Measurements from ENCODE around the gene CDC37L1. TPM values are rescaled to one million over a fixed set of nuclear protein-coding genes. Genes with fewer than 3 reads are reported as not detected.
A peak's percentile ranks its signal among the peaks of the same experiment; 100 is the strongest.

Gene CDC37L1
- total and polyA plus RNA-seq, 2 experiments from 2014 or later: 26.9 to 29.6 TPM

DNA sequence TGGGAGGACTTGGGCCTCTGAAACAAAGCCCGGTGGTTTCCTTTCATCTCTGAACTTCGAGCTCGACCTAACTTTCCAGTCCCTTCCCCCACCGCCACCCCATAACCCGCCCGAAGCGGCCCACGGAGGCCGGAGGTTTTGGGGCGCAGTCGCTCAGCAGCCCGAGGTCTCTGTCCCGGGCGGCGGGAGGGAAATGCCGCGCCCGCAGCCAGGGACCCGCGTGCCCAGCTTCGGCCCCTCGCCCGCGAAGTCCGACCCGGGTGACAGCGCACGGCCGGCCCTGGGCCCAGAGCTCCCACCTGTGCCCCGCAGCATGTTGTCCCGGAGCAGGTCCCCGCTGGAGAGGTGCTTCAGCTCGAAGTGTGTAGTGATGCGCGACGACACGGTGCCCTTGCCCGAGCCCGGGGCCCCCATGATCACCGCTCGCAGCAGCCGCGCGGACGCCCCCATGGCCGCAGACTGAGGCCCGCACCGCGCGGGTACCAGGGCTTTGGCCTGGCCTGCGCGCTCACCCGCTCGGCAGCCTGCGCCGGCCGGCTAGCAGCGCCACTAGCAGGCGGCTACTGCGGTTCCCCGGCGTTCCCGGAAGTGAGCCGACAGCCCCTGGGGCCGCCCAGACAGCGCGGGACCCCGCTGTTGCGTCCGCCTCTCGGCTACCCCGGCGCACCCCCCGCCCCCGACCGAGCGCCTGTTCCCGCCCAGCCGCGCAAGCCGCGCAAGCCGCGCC lies 61.4 kb downstream of the CDC37L1 start, which contains the start of gene AK3 (continued):
- TF ChIP-seq, protein P1, sequence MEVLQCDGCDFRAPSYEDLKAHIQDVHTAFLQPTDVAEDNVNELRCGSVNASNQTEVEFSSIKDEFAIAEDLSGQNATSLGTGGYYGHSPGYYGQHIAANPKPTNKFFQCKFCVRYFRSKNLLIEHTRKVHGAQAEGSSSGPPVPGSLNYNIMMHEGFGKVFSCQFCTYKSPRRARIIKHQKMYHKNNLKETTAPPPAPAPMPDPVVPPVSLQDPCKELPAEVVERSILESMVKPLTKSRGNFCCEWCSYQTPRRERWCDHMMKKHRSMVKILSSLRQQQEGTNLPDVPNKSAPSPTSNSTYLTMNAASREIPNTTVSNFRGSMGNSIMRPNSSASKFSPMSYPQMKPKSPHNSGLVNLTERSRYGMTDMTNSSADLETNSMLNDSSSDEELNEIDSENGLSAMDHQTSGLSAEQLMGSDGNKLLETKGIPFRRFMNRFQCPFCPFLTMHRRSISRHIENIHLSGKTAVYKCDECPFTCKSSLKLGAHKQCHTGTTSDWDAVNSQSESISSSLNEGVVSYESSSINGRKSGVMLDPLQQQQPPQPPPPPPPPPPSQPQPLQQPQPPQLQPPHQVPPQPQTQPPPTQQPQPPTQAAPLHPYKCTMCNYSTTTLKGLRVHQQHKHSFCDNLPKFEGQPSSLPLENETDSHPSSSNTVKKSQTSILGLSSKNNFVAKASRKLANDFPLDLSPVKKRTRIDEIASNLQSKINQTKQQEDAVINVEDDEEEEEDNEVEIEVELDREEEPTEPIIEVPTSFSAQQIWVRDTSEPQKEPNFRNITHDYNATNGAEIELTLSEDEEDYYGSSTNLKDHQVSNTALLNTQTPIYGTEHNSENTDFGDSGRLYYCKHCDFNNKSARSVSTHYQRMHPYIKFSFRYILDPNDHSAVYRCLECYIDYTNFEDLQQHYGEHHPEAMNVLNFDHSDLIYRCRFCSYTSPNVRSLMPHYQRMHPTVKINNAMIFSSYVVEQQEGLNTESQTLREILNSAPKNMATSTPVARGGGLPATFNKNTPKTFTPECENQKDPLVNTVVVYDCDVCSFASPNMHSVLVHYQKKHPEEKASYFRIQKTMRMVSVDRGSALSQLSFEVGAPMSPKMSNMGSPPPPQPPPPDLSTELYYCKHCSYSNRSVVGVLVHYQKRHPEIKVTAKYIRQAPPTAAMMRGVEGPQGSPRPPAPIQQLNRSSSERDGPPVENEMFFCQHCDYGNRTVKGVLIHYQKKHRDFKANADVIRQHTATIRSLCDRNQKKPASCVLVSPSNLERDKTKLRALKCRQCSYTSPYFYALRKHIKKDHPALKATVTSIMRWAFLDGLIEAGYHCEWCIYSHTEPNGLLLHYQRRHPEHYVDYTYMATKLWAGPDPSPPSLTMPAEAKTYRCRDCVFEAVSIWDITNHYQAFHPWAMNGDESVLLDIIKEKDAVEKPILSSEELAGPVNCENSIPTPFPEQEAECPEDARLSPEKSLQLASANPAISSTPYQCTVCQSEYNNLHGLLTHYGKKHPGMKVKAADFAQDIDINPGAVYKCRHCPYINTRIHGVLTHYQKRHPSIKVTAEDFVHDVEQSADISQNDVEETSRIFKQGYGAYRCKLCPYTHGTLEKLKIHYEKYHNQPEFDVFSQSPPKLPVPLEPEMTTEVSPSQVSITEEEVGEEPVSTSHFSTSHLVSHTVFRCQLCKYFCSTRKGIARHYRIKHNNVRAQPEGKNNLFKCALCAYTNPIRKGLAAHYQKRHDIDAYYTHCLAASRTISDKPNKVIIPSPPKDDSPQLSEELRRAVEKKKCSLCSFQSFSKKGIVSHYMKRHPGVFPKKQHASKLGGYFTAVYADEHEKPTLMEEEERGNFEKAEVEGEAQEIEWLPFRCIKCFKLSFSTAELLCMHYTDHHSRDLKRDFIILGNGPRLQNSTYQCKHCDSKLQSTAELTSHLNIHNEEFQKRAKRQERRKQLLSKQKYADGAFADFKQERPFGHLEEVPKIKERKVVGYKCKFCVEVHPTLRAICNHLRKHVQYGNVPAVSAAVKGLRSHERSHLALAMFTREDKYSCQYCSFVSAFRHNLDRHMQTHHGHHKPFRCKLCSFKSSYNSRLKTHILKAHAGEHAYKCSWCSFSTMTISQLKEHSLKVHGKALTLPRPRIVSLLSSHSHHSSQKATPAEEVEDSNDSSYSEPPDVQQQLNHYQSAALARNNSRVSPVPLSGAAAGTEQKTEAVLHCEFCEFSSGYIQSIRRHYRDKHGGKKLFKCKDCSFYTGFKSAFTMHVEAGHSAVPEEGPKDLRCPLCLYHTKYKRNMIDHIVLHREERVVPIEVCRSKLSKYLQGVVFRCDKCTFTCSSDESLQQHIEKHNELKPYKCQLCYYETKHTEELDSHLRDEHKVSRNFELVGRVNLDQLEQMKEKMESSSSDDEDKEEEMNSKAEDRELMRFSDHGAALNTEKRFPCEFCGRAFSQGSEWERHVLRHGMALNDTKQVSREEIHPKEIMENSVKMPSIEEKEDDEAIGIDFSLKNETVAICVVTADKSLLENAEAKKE (CRISPR knock-in tag; IDR thresholded peaks at IDR 0.05): no peak
- TF ChIP-seq, protein P2, sequence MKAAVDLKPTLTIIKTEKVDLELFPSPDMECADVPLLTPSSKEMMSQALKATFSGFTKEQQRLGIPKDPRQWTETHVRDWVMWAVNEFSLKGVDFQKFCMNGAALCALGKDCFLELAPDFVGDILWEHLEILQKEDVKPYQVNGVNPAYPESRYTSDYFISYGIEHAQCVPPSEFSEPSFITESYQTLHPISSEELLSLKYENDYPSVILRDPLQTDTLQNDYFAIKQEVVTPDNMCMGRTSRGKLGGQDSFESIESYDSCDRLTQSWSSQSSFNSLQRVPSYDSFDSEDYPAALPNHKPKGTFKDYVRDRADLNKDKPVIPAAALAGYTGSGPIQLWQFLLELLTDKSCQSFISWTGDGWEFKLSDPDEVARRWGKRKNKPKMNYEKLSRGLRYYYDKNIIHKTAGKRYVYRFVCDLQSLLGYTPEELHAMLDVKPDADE (IDR thresholded peaks at IDR 0.05): 0 out of 2 replicates have a peak, but pooled peaks have one; percentile 30
- TF ChIP-seq, protein P3, sequence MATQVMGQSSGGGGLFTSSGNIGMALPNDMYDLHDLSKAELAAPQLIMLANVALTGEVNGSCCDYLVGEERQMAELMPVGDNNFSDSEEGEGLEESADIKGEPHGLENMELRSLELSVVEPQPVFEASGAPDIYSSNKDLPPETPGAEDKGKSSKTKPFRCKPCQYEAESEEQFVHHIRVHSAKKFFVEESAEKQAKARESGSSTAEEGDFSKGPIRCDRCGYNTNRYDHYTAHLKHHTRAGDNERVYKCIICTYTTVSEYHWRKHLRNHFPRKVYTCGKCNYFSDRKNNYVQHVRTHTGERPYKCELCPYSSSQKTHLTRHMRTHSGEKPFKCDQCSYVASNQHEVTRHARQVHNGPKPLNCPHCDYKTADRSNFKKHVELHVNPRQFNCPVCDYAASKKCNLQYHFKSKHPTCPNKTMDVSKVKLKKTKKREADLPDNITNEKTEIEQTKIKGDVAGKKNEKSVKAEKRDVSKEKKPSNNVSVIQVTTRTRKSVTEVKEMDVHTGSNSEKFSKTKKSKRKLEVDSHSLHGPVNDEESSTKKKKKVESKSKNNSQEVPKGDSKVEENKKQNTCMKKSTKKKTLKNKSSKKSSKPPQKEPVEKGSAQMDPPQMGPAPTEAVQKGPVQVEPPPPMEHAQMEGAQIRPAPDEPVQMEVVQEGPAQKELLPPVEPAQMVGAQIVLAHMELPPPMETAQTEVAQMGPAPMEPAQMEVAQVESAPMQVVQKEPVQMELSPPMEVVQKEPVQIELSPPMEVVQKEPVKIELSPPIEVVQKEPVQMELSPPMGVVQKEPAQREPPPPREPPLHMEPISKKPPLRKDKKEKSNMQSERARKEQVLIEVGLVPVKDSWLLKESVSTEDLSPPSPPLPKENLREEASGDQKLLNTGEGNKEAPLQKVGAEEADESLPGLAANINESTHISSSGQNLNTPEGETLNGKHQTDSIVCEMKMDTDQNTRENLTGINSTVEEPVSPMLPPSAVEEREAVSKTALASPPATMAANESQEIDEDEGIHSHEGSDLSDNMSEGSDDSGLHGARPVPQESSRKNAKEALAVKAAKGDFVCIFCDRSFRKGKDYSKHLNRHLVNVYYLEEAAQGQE (IDR thresholded peaks at IDR 0.05; ENCODE audit: unreplicated experiment): no peak
- TF ChIP-seq EZH2phosphoT487 (IDR thresholded peaks at IDR 0.05; ENCODE audit: unreplicated experiment): no peak
